SH-SY5Y (cell line): ENCODE measurements around the gene ATRNL1.

ENCODE experiments used
- GATA2 ChIP-seq: IDR thresholded peaks from 2 replicates; pipeline ENCODE4 v1.6.1; 2011; ENCODE audit warnings: mild to moderate bottlenecking, low read depth, low read length
- GATA3 ChIP-seq: IDR thresholded peaks from 2 replicates; pipeline ENCODE4 v1.6.1; 2011; ENCODE audit warnings: low read depth, mild to moderate bottlenecking, low read length, moderate library complexity

DNA sequence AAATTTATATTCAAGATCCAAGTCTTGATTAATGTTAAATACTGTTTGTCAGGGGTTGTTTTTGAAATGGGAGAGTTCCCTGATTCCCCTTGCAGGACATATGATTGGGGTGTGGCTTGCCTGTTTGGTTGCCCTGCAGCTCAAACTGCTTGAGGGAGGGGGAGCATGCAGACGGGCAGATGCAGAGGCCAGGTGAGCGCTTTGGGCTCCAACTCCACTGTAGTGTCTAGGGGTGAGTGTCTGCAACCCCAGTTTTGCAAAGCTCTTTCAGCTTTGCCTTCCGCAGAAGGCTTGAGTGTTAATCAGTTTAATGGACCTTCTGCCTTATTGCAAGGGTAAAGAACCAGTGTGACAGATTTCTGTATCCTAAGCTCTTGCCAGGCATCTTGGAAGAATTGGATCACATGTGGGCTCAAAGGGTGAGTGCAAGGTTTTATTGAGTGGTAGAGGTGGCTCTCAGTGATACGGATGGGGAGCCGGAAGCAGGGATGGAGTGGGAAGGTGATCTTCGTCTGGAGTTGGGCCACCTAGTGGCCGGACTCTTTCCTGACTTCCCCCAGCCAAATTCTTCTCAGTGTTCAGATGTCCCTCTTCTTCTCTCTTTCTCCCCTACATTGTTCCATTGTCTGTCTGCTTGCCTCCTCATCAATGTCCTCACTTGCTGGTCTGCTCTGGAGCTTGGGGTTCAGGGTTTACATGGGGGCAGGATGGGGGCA, 479.7 kb downstream of the ATRNL1 start:
- TF ChIP-seq GATA2 (no peak), GATA3 (no peak)
